Activated CD4-positive, CD25-positive, alpha-beta regulatory T cell treated with anti-CD3 and anti-CD28 coated beads, Interleukin-2, amount 50 U/mL, for 72 hours (primary cell): ENCODE data around the gene MCF2L2.

ENCODE experiments used
- DNase-seq: peaks from one replicate; pipeline ENCODE4 v3.0.0; 2021

The MCF2L2 gene

DNA sequence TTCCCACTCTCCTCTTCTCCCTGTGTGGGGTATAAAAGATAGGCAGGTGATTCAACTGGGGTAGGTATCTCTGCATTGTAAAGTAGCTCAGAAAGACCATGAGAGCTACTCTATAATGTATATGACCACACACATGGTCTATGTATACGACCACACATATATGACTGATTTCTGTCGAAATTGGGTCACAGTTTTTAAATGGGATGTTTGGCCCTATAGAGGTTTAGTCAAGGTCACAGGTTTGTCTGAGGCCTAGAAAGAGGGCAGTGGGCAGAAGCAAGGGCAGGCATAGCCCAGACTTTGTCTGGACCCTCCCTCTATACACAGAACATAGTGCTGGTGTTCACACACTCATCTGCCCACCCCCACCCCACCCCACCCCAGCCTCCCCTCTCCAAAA is 270.3 kb downstream of the MCF2L2 start:
- no peak for DNase-seq

DNA sequence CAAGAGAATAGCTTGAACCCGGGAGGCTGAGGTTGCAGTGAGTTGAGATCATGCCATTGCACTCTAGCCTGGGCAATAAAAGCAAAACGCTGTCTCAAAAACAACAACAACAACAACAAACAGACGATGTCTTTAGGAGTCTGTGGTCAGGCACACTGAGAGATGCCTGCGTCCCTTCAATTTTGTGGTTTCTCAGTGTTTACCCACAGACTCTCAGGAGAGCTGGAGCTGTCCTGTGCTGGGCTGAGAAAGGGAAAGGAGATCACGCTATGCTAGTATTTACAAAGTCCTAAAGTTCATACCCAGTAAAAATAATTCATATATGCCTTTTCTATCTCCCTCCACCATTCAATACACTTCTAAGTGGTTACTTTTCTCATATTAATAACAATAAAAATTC is 272.2 kb downstream of the MCF2L2 start:
- no peak for DNase-seq

DNA sequence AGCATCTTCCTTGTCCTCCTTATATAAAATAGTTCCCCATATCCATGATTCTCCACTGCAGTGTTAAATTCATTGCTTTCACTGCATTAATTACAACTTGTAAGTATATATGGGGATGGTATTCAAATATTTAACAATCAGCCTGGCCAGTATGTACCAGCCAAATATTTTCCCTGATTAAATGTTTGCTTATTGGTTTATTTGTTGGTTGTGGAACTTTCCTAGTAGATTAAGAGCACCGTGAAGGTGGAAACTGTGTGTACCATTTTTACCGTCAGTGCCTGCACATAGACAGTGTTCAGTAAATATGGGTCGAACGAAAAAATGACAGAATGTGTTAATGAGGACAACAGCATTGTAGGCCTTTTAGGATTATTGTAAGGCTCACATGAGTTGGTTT is 272.9 kb downstream of the MCF2L2 start:
- no peak for DNase-seq

DNA sequence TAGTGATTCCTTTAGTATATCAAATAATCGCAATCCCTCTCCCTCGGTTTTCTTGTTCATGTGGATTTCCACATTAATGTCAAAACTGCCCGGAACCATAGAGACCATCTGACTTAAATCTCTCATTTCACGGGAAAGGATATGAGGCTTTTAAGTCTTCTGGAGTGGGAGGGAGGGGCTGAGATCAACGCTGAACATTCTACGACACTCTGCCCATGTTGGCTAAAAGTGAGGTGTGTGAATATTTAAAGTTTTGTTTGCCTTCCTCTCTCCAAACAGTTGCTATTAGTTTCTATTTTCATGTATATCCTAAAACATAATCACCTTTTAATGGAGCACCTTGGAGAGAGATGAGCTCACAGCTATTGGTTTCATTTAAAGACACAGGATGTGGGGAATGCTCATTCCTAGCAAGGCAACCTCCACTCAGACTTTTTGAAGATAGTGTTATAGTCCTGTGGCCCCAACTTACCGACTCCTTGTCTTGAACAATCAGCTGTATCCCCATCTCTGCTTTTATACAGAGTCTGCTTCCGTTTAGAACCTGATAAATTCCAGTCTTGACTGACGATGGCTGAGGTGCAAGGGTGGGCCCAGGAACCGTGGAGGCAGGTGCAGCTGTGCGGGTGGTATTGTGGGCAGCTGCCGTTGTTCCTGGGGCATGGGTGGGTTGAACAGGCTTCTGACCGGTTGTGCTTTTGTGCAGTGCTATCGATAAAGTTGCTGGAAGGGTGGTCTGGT is 275.0 kb downstream of the MCF2L2 start:
- DNase-seq, result no peak

DNA sequence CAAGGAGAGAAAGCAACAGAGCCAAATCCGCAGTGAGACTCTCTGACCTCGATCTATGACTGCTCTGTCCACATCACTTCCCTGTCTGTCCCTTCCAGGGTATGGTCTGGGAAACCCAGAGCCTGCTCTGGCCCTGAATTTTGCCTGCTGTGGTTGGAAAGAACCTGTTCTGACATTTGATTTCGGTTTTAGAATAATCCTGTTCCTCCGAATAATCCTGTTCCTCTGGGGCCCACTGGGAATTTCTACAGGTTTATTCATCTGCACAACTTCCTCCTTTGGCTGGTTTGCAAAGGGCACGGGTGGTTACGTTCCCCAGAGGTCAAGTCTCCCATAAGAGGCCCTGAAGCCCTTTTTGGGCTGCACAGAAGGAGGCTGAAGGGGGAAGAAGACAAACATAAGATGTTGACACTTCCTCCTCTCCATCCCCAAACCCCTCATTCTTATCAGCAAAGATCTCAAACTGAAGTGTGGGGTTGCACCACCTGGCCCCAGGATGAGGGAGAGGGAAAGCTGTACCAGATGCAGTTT is 276.5 kb downstream of the MCF2L2 start:
- DNase-seq, result no peak

DNA sequence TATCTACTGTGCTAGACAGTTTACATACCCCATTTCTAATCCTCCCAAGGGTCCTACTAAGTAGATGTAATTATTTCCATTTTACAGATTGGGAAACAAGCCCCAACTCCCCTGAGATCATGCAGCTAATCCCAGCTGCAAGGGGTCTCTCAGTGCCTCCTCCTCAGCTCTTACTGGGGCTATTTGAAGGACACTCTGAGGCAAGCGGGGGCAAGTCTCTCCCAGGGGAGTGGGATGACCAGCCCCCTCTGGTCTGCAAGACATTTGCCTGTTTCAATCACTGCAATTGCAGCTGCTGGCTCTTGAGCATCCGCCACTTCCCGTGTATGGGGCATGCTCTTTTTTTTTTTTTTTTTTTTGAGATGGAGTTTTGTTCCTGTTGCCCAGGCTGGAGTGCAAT is 277.3 kb downstream of the MCF2L2 start:
- no peak for DNase-seq

DNA sequence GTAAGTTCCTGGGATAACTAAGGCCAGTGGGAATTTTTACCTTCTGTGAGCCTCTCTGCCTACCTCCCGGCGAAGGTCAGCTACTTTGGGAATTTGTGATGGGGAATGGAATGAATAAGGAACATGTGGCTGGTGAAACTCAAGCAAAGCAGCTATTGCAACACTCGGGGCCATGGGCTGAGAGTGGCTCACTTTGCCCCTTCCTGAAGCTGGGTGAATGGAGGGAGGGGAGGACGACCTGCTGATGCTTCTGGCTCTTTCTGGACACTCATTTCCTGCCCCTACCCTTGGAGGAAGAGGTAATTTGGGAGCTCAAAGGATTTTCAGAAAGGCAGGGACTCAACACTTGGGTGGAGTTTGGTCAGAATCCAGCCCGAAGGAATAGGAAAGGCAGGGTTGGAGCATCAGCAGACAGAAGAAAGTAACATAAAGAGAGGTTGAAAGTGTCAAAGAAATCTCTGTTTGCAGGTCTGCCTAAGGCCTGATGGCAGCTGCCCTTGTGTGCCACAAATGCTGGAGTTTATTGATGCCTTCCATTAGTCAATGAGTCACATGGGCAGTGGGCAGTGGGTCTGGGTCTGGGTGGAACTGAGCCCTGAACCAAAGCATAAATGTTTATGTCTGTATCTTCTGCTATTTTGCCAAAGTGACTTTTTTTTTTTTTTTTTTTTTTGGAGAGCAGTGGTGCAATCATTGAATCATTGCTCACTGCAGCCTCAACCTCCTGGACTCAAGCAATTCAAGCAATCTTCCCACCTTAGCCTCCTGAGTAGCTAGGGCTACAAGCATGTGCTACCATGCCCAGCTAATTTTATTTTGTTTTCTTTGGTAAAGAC is 278.3 kb downstream of the MCF2L2 start:
- DNase-seq, result no peak

DNA sequence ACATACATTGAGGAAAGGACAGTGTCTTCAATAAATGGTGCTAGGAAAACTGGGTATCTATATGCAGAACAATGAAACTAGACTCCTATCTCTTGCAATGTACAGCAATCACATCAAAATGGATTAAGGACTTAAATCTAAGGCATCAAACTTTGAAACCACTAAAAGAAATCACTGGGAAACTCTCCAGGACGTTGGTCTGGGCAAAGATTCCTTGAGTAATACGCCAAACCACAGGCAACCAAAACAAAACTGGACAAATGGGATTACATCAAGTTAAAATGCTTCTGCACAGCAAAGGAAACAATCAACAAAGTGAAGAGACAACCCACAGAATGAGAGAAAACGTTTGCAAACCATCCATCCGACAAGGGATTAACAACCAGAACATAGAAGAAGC is 280.4 kb downstream of the MCF2L2 start:
- DNase-seq, result no peak

DNA sequence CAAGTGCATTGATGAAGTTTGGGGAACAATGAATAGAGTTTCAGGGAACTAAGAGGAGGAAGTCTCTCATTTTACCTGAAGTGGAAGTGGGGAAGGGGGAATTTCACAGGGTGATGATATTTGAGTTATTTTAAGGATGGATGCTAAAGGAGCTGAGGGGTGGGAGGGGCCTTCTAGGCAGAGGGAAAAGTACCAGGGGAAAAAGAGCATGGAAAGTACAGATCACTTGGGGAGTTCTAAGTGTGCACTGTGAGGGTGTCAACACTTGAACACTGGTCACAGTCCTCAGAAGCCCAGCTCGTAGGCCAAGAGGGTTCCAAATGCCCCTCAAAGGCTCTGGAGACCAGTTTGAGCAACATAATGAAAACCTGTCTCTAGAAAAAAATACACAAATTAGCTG is 284.1 kb downstream of the MCF2L2 start:
- no peak for DNase-seq

DNA sequence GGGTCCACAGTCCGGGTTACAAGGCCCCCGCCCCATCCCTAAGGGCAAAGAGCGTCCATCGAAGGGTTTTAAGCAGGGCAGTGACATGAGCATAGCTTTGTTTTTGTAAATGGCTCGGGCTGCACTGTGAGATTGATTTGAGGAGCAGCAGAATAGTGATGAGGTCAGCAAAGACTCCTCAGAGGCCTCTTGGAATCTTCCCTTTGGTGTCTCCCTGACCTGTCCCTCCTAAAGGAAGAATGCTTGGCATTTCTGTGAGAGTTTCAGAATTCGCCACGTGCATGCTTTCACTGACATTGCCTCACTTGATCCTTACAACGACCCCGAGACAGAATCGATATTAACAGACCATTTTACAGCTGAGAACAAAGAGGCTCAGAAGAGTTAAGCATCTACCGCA is 286.2 kb downstream of the MCF2L2 start:
- DNase-seq, result no peak

DNA sequence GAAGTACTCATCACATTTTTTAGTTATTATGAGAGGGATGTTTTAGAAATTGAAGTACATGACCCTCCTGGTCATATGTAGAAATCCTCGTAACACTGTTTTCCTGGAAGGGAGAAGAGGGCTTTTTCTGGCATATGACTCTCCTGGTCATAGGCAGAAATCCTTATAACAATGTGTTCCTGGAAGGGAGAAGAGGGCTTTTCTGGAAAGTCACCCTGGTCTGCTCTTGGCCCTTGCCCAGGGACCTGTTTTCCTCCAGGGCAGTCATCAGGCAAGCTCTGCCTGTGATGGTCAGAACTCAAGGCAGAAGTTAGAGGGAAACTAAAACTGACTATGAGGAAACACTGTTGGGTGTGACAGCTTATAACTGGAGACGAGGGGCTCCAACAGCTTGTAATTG is 293.6 kb downstream of the MCF2L2 start:
- DNase-seq, result no peak

DNA sequence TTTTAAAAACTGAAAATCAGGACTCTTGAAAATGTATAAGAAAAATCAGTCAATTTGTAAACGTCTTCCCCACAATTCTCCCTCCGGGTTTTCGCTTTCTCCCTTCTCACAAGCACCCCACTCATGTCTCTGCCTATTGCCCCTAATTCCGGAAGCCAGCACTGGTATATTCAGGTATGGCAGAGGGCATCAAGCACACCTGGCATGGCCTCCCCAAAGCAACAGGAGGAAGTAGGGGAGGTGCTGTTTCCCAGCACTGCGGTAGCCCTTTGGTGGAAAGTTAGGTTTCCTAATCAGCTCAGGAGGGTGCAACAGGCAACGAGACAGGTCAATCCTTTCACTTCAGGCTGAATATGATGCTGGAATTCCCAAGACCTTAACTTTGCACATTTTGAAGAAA is 296.0 kb downstream of the MCF2L2 start:
- DNase-seq, result no peak

DNA sequence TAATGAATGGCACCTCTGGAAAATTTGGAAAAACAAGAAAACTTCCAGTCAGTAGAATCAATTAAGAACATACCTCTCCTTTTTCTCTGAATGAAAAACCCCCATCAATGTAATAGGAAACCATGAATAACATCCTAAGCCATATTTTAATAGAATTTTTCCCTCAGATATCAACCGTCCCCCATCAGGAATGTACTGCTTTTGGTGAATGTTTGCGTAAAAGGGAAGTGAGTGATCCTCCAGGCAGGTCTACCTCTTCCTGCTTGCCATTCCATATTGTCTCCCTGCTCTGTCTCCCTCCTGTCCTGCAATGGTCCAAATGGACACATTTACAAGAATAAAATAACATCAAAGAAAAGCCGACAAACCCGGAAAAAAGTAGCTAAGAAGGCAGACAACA is 296.7 kb downstream of the MCF2L2 start:
- DNase-seq, result no peak

DNA sequence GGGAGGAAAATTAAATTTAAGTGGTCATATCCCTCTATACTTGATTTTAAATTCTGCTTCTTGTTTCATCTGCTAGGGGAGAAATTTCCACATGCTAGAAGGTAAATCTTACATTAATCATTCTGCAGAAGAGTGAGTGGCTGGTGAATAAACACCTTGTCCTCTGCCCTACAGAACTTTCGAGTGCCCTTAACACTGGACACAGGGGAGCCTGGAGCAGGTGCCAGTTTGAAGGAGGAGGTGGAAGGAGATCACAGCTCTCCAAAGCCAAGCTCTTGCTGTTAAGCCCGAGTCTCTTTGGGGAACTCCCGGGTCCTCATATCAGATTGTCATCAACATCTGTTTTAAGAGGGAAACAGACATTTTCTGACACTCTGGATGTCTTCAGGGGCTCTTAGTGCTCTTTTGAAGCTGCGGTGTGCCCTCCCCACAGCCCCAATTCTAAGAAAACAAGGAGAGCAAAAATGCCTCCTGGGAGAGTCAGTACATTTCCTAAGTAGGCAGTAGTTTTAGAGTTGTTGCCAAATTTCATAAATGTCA is 297.2 kb downstream of the MCF2L2 start:
- DNase-seq, result no peak

DNA sequence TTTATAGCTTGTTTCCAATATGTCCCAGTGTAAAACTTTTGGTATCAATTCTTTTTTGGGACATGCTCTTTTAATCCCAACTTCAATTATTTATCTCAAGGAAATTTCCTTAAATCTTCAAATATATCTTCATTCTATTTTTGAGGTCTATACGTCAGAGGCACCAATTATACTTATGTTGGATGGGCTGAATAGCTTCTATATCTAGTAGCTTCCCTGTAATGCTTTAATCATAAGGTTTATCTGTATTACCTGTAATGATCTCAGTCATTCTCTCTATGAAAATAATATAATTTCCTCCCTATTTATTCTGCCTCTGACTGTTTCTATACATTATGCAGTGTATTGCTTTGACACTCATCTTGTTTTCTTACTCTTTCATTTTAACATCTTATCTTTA is 299.2 kb downstream of the MCF2L2 start:
- no peak for DNase-seq

DNA sequence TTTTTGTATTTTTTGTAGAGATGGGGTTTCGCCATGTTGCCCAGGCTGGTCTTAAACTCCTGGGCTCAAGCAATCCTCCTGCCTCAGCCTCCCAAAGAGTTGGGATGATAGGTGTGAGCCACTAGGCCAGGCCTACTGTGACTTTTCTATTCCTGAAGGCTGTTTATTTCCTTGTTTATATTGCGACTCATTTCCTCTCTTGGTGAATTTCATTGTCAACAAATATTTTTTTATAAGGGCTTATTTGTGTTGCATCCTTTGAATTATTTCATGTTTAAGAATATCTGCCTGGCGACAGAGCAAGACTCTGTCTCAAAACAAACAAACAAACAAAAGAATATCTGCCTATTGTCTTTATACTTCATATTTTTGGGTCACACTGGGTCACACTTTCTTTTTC is 299.7 kb downstream of the MCF2L2 start:
- no peak for DNase-seq
